DND-41 (cell line): ENCODE results near the gene TCP11L1.

Experiments
- EZH2 ChIP-seq: IDR thresholded peaks from 3 replicates; pipeline ENCODE4 v1.6.1; 2012; ENCODE audit warnings: borderline replicate concordance, low read depth, mild to moderate bottlenecking, moderate library complexity, low read length, inconsistent platforms; ENCODE audit not compliant: severe bottlenecking
- TF ChIP-seq, protein P1 (sequence below): IDR thresholded peaks from 2 replicates; pipeline ENCODE4 v1.5.1; 2012; ENCODE audit warnings: borderline replicate concordance, low read length, moderate library complexity, mild to moderate bottlenecking; ENCODE audit not compliant: poor library complexity, severe bottlenecking; ENCODE audit errors: extremely low read depth

- TF ChIP-seq, protein P1, sequence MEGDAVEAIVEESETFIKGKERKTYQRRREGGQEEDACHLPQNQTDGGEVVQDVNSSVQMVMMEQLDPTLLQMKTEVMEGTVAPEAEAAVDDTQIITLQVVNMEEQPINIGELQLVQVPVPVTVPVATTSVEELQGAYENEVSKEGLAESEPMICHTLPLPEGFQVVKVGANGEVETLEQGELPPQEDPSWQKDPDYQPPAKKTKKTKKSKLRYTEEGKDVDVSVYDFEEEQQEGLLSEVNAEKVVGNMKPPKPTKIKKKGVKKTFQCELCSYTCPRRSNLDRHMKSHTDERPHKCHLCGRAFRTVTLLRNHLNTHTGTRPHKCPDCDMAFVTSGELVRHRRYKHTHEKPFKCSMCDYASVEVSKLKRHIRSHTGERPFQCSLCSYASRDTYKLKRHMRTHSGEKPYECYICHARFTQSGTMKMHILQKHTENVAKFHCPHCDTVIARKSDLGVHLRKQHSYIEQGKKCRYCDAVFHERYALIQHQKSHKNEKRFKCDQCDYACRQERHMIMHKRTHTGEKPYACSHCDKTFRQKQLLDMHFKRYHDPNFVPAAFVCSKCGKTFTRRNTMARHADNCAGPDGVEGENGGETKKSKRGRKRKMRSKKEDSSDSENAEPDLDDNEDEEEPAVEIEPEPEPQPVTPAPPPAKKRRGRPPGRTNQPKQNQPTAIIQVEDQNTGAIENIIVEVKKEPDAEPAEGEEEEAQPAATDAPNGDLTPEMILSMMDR, result no peak
- TF ChIP-seq EZH2, result no peak
Measured at GRCh38 chr11:33028537-33028914, 10.8 kb upstream of the TCP11L1 start.
